G401.6 (cell line): ENCODE measurements around the gene GRIK4.

Experiments
- FAIRE-seq: peaks from 2 replicates; lab custom pipeline; 2012; peaks lifted over from hg19 to GRCh38; lab: Jason Lieb, UNC

The GRIK4 gene

DNA sequence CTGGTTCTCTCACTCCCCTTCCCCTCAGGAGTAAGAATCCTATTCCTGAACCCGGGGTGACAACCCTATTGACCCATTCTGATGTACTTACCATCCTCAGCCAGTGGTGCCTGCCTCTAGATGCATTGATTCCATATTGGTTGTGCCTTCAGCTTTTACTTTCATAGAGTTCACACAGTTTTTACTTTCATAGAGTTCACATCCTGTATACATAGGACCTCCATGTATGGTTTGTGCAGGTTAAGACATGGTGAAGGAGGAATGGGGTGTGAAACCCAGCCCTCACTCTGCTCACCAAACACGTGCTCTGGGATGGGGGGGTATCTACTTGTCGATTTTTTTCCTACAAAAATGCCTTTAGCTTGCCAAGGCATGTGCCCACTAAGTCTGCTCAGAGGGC, 406.7 kb downstream of the GRIK4 start:
- FAIRE-seq: no peak

DNA sequence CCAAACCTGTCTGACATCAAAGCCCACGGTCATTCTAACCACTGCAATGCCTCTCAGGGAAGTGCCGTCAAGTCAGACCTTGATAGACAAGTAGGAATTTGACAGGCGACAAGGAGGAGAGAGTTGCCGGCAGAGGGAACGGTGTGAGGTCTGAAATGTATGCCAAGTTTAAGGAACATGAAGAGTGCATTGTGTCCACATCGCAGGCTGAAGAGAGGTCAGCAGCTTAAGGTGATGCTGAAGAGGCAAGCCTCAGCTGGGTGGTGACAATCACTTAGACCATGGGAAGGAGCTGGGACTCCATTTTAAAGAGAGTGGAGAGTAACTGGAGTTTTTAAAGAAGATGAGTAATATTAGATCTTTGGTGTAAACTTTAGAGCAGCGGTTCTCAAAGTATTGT, 407.5 kb downstream of the GRIK4 start:
- FAIRE-seq: no peak

DNA sequence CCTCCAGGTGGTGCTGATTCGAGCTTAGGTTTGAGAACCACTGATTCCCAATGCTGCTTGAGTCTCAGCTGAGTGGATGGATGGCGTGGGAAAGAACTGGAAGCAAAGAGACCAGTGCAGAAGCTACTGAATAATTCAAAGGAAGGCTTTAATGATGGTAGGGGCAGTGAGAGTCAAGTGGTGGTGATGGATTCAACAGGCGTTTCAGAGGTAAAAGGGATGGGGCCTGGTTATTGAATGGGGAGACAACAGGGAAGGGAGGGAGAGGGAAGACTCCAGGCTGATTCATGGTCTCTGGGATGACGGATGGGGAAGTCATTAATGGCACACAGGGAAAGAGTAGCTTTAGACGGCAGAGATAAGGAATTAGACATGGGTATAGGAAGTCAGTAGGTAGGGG, 408.0 kb downstream of the GRIK4 start:
- FAIRE-seq: no peak

DNA sequence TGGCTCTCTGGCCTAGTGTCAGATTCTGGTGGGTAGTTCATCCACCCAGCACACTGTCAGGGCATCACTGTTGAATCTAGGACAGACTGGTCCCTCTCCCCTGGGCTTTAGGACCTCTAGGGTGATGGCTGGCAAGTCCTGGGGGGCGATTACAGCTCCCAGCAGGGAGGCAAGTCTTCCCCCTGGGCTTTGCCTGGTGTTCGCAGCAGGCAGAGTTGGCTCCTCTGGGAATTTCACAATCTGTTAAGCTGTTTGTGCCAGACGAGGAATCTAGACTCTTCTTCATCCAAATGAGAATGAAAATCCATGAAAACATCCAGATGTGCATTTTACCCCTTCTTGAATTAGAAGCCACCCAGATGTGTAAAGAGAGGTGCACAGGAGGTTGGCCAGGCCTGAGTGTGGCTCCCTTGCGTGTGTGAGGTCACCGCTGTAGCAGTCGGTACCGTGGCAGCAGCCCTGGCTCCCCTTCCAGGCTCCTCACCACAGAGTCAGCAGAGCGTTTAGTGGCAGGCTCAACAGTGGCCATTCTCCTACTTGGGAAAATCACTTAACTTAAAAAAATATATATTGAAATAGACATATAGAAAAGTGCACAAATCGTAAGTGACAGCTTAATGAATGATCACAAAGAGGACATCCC, 412.4 kb downstream of the GRIK4 start:
- no peak for FAIRE-seq

DNA sequence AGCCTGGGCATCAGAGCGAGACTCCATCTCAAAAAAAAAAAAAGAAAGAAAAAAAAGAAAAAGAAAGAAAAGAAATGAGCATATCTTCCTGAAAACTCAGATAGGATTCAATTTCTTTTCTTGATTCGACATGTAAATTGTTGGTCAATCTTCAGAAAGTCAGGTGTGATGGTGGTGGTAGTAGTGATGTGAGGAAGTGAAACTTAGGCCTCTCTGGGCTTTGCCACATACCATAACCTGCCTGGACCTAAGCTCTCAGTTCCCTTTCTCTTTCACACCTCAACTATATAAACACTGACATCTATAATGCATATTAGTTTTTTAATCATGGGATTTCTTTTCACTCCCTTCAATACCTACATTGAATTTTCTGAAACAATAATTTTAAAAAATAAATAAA, 414.4 kb downstream of the GRIK4 start:
- FAIRE-seq: no peak

DNA sequence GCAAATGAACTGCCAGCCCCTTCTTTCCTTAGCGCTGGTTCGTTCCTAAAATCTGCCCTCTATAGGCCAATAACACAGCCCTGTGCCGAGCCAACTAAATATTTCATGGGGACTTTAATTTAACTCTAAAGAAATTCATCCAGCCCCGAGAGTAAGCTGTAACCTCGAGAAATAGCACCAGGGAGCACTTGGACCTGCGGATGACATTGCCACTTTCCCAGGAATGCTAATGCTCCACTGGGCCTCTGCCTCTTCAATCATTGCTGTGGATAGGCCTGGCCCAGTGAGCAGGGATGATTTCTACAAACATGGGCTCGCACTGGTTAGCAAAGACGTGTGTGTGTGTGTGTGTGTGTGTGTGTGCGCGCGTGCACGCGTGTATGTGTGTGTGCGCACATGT, 417.1 kb downstream of the GRIK4 start:
- no peak for FAIRE-seq

DNA sequence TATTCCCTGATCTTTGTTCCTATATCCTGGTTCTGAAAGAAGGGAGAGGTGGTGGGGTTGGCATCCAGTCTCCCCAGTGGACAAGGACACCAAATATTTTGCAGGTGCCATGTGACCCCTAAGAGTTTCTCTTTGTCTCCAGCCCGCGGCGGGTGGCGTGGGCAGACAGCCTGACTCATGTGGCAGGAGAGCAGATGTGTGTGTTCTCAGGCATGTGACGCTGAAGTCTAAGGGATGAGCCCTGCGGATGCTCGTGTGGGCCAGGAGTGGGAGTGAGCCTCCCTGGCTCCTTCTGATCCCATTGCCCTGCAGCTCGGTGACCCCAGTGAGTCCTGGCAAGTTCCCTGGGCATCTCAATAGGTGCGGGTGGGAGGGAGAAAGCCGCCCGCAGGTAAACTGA, 417.5 kb downstream of the GRIK4 start:
- FAIRE-seq: no peak

DNA sequence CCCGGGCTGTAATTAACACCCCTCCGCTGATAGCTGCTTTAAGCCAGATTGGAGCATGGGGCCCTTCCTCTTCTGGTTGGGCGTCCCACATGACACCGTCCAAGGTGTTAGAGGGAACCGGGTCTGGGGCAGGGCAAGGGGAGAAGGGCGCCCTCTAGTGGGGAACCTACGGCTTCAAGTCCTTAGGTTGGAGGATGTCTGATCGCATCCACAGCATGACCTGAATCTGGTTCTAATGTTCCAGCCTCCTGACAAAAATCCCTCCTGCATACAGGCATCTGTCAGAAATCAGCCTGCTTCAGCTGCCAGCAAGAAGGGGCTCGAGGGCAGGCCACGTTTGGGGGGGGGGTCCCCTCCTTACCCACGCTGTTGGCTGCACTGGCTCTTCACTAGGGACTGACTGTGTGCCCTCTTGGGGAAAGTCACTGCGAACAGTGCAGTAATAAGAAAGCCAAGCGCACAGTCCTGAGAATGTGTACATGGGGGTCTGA, 418.2 kb downstream of the GRIK4 start:
- no peak for FAIRE-seq

DNA sequence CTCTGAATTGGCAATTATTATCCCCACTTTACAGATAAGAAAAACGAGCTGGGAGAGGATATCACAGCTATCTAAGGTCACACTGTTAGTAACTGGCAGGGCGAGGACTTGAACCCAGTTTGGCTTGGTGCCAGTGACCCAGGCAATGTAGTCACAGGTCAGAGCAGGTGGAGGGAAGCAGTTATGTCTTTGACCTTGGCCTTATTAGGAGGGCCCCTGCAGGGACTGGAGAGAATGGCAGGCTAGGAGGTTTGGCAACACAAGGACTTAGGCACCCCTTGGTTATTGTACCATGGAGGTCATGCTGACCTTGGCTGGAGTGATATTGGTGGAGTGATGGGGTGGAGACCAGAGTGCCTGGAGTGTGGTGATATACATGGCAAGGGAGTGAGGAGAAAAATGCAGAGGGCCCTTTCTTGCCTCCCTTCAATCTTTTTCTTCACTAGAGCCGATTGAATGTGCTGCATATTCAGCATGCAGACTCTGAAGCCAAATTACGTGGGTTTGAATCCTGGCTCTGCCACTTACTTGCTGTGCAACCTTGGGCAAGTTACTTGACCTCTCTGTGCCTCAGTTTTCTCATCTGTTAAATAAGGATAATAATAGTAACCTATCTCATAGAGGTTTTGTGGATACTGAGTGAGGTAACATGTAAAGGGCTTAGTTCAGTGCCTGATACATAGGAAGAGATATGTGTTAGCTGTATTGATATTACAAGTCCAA, 419.7 kb downstream of the GRIK4 start:
- FAIRE-seq: no peak

DNA sequence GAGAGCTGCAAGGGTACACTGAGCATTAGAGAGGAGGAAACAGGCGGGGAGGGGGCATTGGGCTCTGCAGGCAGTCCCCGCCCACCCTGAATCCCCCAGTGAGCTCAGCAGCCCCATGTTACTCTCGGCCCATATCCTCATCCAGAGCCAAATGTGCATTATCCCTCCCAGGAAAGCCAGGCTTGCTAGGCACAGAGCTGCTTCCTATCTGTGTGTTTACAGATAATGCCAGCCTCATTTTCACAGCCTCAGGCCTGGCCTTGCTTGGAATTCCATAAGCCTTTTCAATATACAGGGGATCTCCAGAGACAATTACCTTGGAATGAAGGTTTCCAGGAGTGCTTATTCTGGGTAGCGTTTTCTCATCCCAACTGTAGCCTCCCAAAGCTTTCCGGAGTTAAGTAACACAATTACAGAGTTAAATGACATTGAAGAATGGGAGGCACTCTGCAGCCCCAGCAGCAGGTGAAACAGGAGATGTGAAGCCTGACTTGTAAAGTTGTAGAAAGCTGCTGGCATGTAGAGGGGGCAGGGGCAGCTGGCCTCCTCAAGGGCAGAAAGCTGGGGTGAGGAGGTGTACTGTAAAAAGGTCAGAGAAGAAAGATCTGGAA, 420.9 kb downstream of the GRIK4 start:
- FAIRE-seq: no peak

DNA sequence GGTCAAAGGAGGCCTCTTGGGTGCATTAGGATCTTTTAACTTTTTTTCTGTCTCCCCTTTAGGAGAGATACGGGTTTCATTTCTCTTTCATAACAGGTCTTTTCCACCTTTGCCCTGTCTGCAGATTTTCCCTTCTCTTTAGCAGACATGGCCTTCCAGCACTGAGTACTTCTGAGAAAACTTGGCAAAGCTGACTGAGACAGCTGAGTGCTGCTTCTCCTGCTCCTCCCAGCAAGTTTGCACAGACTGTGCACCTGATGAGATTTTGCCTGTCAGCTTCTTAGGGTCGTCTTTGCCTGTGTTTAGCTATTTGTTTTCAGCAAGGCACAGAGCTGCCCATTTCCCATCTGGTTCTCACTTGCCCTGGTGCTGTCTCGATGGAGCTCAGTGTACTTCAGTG, 424.8 kb downstream of the GRIK4 start:
- FAIRE-seq: no peak

DNA sequence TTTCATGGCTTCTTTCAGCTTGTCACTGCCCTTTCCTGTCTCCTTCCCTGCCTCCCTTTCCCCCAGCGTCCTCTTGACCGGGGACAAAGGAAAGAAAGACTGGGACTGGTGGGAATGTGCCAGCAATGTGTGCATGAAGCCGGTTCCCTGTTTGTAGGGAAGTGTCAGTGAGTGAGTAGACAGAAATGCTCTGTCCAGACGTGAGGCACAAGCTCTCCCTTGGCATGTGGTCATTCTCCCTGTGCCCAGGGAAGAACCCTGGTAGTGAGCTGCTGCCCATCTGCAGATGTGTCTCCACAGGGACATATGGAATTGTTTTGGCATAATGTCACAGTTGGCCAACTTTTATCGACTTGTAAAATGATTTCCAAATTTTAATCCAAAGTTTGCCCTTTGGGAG, 426.0 kb downstream of the GRIK4 start:
- FAIRE-seq: no peak

DNA sequence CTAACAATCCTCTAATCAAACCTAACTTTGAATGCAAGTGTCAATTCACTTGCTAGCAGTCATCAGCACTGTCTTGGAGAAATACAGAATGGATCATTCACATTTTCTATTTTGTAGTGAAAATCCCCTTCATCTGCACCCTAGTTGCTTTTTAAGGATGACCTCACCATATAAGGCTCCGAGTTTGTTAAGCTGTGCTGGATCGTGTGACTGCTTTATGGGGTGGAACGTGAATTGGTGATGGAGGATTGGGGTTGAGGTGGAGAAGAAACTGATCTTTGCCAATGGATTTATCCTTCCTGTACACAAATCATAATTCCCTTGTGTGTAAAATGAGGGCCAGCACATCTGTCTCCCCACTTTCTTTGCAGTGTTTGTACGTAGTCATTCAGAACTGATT, 426.7 kb downstream of the GRIK4 start:
- FAIRE-seq: no peak

DNA sequence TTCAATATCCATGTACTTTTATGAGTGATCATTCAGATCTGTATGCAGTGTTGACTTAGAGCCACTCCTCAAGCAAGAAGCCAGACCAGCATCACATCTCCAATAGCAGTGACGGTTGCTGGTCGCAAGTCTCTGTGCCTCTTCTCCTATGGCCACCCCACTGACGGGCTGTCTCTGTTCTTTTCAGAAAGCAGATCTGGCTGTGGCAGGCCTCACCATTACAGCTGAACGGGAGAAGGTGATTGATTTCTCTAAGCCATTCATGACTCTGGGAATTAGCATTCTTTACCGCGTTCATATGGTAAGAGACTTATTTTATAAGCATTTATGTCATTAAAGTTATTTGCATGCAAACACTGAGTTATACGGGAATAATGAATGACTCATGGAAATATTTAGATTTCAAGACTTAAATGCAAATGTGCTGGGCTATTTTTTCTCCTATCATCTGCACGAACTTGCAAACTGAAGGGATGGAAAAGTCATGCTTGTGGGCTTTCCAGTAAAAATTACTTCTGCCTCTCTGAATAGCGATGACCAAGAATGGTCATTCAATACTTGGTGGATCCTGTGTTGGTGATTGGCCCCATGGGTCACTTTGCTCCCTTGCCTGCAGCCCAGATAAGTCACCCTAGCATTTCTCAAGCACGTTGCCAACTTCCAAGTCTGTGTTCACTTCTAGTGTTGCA, 428.8 kb downstream of the GRIK4 start:
- FAIRE-seq: no peak

DNA sequence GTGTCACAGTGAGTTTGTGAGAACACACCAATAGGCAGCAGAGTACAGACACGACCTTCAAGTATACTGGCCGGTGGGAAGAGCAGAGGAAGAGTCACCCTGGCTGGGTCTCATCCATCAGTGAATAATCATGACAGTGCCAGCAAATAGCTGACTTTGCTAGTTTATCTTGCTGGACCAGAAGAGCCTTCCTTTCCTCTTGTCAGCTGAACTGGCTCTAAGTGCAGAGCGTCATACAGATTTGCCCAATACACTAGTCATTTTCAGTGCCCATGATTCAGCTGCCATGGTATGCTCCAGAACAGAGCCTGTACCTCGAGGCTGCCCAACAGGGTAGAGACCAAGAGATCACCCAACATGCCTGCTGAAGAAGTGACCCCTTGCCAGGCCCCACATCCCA, 429.5 kb downstream of the GRIK4 start:
- no peak for FAIRE-seq

DNA sequence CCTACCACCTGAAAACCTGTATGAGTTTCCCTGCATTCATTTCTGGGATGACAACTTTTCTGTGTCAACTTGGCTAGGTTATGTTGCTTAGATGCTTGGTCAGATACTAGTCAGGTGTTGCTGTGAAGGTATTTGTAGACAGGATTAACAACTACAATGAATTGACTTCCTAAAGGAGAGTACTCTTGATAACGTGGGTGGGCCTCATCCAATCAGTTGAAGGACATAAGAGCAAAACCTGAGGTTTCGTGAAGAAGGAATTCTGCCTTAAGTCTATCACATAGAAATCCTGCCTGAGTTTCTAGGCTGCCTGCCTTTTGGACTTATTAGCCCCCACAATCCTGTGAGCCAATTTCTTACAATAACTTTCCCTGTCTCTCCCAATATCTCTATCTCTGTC, 431.2 kb downstream of the GRIK4 start:
- no peak for FAIRE-seq

DNA sequence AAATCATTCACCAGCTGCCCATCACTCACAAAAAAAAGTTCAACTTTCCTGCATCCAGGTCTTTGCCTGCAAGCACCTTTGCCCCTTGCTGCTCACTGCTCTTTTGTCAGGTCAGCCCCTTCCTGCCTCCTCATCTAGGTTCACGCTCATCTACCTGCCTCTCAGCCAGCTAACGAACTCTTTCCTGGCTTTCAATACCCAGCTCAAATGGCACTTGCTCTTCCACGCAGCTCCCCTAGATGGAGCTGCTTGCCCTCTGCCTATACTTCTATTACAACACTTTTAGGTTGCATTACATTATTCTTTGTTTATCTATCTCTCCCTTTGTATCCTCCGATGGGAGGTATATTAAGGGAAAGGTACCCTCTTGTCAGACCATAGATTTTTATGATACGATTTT, 433.5 kb downstream of the GRIK4 start:
- FAIRE-seq: no peak

DNA sequence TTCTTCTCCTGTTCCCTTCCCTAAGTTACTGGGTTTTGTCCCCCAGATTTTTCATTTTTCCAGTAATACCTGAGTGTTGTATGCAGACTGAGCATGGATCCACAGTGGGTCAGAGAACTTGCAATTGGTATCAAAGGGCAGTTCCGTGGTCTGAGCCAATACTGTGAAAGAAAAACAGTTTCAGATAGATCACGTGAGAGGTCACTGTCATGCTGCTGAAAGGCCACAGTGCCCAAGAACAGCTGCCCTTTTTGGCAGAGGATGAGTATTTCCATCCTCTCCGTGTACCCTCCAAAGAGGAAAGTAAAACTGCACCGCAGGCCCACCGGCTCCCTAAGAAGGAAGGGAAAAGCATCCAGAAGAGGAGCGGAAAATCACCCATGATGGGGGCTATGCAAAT, 439.3 kb downstream of the GRIK4 start:
- FAIRE-seq: no peak

DNA sequence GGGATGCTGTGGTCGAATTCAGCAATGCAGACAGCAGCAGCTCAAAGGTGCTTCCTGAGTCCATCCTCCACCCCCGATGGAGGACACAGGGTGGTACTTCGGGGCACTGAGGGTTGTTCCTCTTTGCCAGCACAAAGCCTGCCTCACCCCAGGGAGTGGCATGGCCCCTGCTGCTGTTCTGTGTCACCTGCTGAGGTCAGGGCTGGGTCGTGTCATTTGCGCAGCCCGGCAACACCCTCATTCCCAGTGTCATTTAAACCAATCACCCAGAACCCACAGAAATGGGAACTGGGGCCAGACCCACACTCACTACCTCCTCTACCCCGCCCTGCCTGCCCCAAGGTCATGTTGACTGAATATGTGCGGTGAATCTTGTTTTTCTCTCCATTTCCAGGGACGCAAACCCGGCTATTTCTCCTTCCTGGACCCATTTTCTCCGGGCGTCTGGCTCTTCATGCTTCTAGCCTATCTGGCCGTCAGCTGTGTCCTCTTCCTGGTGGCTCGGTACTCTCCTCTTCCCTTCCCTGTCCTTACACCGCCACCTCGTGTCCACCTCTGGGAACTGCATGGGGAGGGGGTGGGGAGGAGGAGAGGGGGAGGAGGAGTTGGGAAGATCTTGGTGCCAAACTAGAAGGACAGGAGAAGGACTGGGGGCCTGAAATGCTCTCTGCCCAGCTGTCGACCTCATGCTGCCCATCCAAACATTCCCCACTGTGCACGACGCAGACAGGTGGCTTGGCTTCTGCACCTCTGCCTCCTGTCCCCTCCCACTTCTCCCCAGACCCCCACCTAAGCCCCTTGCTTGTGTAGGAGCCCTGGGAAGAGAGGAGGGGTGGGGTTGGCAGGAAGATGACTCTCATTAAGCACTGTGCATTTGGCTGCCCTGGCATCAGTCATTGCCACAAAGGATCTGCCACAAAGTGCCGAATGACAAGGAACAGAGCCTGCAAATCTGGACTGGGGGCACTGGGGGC, 441.2 kb downstream of the GRIK4 start:
- FAIRE-seq: no peak

DNA sequence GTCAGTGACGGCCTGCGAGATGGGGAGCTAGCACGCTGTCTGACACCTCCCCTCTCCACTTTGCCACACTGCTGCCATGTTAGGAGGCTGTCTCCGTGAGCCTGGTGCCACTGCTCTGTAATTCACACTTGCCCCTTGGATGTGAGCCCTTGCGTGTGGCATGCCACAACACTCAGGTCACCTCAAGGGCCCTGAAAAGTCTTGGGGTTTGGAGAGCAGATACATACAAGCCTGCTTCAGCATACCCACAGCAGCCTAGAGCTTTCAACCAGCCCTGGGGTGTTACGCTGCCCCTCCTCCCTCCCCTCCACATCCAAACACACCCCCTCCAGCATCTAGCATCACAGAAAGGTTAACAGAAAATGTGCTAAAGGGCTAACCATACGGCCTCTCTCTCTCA, 442.8 kb downstream of the GRIK4 start:
- no peak for FAIRE-seq

DNA sequence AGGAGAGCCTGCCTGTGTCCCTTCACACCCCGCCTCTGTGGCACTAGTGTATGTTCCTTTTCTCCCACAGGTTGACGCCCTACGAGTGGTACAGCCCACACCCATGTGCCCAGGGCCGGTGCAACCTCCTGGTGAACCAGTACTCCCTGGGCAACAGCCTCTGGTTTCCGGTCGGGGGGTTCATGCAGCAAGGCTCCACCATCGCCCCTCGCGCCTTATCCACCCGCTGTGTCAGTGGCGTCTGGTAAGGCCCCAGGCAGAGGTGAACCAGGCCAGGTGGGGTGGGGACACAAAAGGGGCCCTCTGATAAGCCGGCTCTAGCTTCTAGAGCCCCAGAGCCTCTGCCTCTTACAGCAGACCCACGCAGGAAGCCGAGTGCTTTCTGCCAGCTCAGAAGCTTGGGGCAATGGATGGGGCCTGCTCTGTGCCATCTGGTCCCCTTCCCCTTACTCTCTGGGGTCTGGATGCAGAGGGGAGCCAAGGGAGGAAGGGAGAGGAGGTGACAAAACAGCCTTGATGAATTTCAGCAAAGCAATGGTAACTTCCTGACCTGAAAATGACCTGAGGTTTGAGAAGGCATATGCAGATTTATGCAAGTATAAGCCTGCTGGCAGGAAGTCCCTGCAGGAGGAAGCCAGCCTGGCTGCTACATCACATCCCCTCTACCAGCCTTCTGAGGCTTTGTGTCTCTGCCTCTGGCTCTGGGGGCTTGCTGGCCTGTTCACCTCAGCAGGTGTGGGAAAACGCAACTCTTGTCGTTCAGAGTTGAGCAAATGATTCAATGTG, 445.4 kb downstream of the GRIK4 start:
- no peak for FAIRE-seq
